PFSK-1 (cell line): ENCODE data around the gene SLC30A1.

Experiments
- POLR2AphosphoS5 ChIP-seq: IDR thresholded peaks from 2 replicates; pipeline ENCODE4 v1.6.1; 2012; ENCODE audit warnings: low read depth, mild to moderate bottlenecking, control low read depth, low read length, moderate library complexity
- SIN3A ChIP-seq: IDR thresholded peaks from 2 replicates; pipeline ENCODE4 v1.6.1; 2012; ENCODE audit warnings: mild to moderate bottlenecking, low read length, moderate library complexity, borderline replicate concordance; ENCODE audit not compliant: insufficient read depth
- TF ChIP-seq, protein P1 (sequence below), 2 experiments: IDR thresholded peaks; 2 replicates each; pipeline versions ENCODE4 v1.6.1 to v1.8.0; 2011 to 2012; ENCODE audit warnings: low read depth in 2 of 2, low read length in 2 of 2, control low read depth in 1 of 2, inconsistent platforms in 1 of 2, mild to moderate bottlenecking in 1 of 2, moderate library complexity in 1 of 2; ENCODE audit not compliant: insufficient read depth in 1 of 2

DNA sequence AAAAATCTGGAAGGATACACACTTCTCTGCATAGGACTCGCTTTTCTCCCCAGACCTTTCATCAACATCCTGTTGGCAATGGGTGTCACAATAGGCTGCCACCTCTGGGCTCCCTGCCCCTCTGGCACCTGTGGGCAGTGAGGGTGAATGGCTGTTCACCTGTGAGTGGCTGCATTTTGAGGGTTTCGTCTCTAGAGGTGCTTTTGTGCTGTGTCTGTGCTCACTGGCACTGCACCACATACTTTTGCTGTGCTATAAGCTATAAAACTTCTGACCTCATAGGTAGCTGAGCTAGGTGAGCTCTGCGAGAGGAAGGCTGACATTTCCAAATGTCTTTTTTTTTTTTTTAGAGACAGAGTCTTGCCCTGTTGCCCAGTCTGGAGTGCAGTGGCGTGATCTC lies 35.9 kb downstream of the SLC30A1 start:
- TF ChIP-seq, protein P1, sequence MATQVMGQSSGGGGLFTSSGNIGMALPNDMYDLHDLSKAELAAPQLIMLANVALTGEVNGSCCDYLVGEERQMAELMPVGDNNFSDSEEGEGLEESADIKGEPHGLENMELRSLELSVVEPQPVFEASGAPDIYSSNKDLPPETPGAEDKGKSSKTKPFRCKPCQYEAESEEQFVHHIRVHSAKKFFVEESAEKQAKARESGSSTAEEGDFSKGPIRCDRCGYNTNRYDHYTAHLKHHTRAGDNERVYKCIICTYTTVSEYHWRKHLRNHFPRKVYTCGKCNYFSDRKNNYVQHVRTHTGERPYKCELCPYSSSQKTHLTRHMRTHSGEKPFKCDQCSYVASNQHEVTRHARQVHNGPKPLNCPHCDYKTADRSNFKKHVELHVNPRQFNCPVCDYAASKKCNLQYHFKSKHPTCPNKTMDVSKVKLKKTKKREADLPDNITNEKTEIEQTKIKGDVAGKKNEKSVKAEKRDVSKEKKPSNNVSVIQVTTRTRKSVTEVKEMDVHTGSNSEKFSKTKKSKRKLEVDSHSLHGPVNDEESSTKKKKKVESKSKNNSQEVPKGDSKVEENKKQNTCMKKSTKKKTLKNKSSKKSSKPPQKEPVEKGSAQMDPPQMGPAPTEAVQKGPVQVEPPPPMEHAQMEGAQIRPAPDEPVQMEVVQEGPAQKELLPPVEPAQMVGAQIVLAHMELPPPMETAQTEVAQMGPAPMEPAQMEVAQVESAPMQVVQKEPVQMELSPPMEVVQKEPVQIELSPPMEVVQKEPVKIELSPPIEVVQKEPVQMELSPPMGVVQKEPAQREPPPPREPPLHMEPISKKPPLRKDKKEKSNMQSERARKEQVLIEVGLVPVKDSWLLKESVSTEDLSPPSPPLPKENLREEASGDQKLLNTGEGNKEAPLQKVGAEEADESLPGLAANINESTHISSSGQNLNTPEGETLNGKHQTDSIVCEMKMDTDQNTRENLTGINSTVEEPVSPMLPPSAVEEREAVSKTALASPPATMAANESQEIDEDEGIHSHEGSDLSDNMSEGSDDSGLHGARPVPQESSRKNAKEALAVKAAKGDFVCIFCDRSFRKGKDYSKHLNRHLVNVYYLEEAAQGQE (IDR thresholded peaks at IDR 0.05; ENCODE audit: insufficient read depth in 1 of 2, low read depth in 2 of 2, low read length in 2 of 2): no peak
- TF ChIP-seq POLR2AphosphoS5 (no peak), SIN3A (no peak)
